ENCODE data around the gene HABP2.
A peak's percentile ranks its signal among the peaks of the same experiment; 100 is the strongest.

HABP2 gene

GRCh38 chr10:113563306-113564088 lies 10.6 kb downstream of the HABP2 start:
- no peak overlapping the region for H2AFZ ChIP-seq (ENCODE audit: low read depth, low read length, severe bottlenecking)
- H3K79me2 ChIP-seq (ENCODE audit: insufficient read depth, low read length), result no peaks in the 10 kb centered on the region
- TF ChIP-seq EZH2phosphoT487 (conservative IDR thresholded peaks at IDR 0.05; ENCODE audit: low read length), result no peak
- TF ChIP-seq, protein P1, sequence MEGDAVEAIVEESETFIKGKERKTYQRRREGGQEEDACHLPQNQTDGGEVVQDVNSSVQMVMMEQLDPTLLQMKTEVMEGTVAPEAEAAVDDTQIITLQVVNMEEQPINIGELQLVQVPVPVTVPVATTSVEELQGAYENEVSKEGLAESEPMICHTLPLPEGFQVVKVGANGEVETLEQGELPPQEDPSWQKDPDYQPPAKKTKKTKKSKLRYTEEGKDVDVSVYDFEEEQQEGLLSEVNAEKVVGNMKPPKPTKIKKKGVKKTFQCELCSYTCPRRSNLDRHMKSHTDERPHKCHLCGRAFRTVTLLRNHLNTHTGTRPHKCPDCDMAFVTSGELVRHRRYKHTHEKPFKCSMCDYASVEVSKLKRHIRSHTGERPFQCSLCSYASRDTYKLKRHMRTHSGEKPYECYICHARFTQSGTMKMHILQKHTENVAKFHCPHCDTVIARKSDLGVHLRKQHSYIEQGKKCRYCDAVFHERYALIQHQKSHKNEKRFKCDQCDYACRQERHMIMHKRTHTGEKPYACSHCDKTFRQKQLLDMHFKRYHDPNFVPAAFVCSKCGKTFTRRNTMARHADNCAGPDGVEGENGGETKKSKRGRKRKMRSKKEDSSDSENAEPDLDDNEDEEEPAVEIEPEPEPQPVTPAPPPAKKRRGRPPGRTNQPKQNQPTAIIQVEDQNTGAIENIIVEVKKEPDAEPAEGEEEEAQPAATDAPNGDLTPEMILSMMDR (IDR thresholded peaks at IDR 0.05; ENCODE audit: insufficient read depth, low read length, poor library complexity, severe bottlenecking), result peak; percentile 78
- no peak overlapping the region for H3K4me3 ChIP-seq (ENCODE audit: insufficient read depth, low read length, poor library complexity, severe bottlenecking)
- H3F3A ChIP-seq (ENCODE audit: insufficient read depth), result no peaks in the 10 kb centered on the region
- no peak overlapping the region for H3K27ac ChIP-seq (ENCODE audit: low read depth, low read length)
- no peaks in the 10 kb centered on the region for H3K9me3 ChIP-seq (ENCODE audit: insufficient read depth, low read length)
- H3K4me2 ChIP-seq (ENCODE audit: low read depth, low read length, poor library complexity, severe bottlenecking), result peak overlapping the region; percentile 15
- no peaks in the 10 kb centered on the region for H3K36me3 ChIP-seq (ENCODE audit: low read length)
- H4K20me1 ChIP-seq (ENCODE audit: low read depth, low read length), result no peaks in the 10 kb centered on the region
- H3K9ac ChIP-seq (ENCODE audit: low read length), result no peak overlapping the region
- no peaks in the 10 kb centered on the region for H3K9me2 ChIP-seq (replicated peaks; ENCODE audit: insufficient read depth, low read length)
- H3K27me3 ChIP-seq (ENCODE audit: low read length), result no peaks in the 10 kb centered on the region

DNA sequence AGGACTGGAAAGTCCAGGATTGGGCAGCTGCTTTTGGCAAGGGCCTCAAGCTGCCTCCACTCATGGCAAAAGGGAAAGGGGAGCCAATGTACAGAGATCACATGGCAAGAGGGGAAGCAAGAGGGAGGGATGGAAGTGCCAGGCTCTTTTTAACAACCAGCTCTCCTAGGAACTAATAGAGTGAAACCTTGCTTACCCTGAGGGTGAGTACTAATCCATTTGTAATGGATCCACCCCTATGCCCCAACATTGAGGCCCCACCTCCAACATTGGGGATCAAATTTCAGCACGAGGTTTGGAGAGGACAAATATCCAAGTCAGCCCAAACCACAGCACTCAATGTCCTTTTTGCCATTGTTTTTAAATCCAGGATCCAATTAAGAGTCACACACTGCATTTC lies 12.5 kb downstream of the HABP2 start:
- H3K27ac ChIP-seq (ENCODE audit: low read depth, low read length), result no peak overlapping the region
- no peaks in the 10 kb centered on the region for H4K20me1 ChIP-seq (ENCODE audit: low read depth, low read length)
- no peaks in the 10 kb centered on the region for H3K36me3 ChIP-seq (ENCODE audit: low read length)
- no peaks in the 10 kb centered on the region for H3K9me3 ChIP-seq (ENCODE audit: insufficient read depth, low read length)
- no peaks in the 10 kb centered on the region for H3F3A ChIP-seq (ENCODE audit: insufficient read depth)
- H3K27me3 ChIP-seq (ENCODE audit: low read length), result no peaks in the 10 kb centered on the region
- no peaks in the 10 kb centered on the region for H3K9me2 ChIP-seq (replicated peaks; ENCODE audit: insufficient read depth, low read length)
- no peak overlapping the region for H3K9ac ChIP-seq (ENCODE audit: low read length)
- no peak overlapping the region for H2AFZ ChIP-seq (ENCODE audit: low read depth, low read length, severe bottlenecking)
- no peak for TF ChIP-seq EZH2phosphoT487 (conservative IDR thresholded peaks at IDR 0.05; ENCODE audit: low read length)
- TF ChIP-seq, protein P1 (IDR thresholded peaks at IDR 0.05; ENCODE audit: insufficient read depth, low read length, poor library complexity, severe bottlenecking), result no peak
- no peaks in the 10 kb centered on the region for H3K79me2 ChIP-seq (ENCODE audit: insufficient read depth, low read length)
- H3K4me2 ChIP-seq (ENCODE audit: low read depth, low read length, poor library complexity, severe bottlenecking), result no peak overlapping the region
- no peak overlapping the region for H3K4me3 ChIP-seq (ENCODE audit: insufficient read depth, low read length, poor library complexity, severe bottlenecking)

- no peak for TF ChIP-seq EZH2phosphoT487 (conservative IDR thresholded peaks at IDR 0.05; ENCODE audit: low read length)
- TF ChIP-seq, protein P1 (IDR thresholded peaks at IDR 0.05; ENCODE audit: insufficient read depth, low read length, poor library complexity, severe bottlenecking), result no peak
- Histone ChIP-seq H3K27me3 (ENCODE audit: low read length) (no peaks in the 10 kb centered on the region), H3K36me3 (ENCODE audit: low read length) (no peaks in the 10 kb centered on the region), H4K20me1 (ENCODE audit: low read depth, low read length) (no peaks in the 10 kb centered on the region), H3K9me2 (replicated peaks; ENCODE audit: insufficient read depth, low read length) (no peaks in the 10 kb centered on the region), H2AFZ (ENCODE audit: low read depth, low read length, severe bottlenecking) (no peak overlapping the region), H3K27ac (ENCODE audit: low read depth, low read length) (no peak overlapping the region), H3K9ac (ENCODE audit: low read length) (no peak overlapping the region), H3F3A (ENCODE audit: insufficient read depth) (no peaks in the 10 kb centered on the region), H3K4me3 (ENCODE audit: insufficient read depth, low read length, poor library complexity, severe bottlenecking) (no peak overlapping the region), H3K9me3 (ENCODE audit: insufficient read depth, low read length) (no peaks in the 10 kb centered on the region), H3K4me2 (ENCODE audit: low read depth, low read length, poor library complexity, severe bottlenecking) (no peak overlapping the region), H3K79me2 (ENCODE audit: insufficient read depth, low read length) (no peaks in the 10 kb centered on the region)
These were observed 14.0 kb downstream of the HABP2 start for GRCh38 chr10:113566888-113567287.
